SJSA1 (cell line): ENCODE data around the gene CDO1. TPM values are rescaled to one million over a fixed set of nuclear protein-coding genes. Genes with fewer than 3 reads are reported as not detected.

Experiments
- DNase-seq, 2 experiments: peaks; one replicate each; pipeline ENCODE4 v3.0.0-alpha.2; 2015 to 2020; ENCODE audit warnings: low spot score in 2 of 2, low read depth in 1 of 2
- H3K27ac ChIP-seq: fragments of 250-450 bp; sonication (Bioruptor Pico); 2 replicates; pipeline ENCODE4 v1.5.1; 2020; ENCODE audit warnings: mild to moderate bottlenecking, moderate library complexity
- H3K27me3 ChIP-seq: fragments of 250-450 bp; sonication (Bioruptor Pico); replicated peaks from 2 replicates; pipeline ENCODE4 v1.5.1; 2020; ENCODE audit warnings: mild to moderate bottlenecking, moderate library complexity
- H3K36me3 ChIP-seq: fragments of 250-450 bp; sonication (Bioruptor Pico); 2 replicates; pipeline ENCODE4 v1.5.1; 2020; ENCODE audit warnings: mild to moderate bottlenecking
- H3K4me1 ChIP-seq: fragments of 250-450 bp; sonication (Bioruptor Pico); replicated peaks from 2 replicates; pipeline ENCODE4 v1.6.1; 2021; ENCODE audit warnings: mild to moderate bottlenecking
- H3K4me3 ChIP-seq: fragments of 250-450 bp; sonication (Bioruptor Pico); 2 replicates; pipeline ENCODE4 v1.5.1; 2020; ENCODE audit warnings: mild to moderate bottlenecking
- H3K9me3 ChIP-seq: fragments of 250-450 bp; sonication (Bioruptor Pico); replicated peaks from 2 replicates; pipeline ENCODE4 v1.5.1; 2020; ENCODE audit warnings: mild to moderate bottlenecking
- total RNA-seq: library from RNA; depleted of rRNA; stranded (reverse); fragments of >200 nt; shearing (Covaris generic); gene quantifications from 2 replicates; pipeline ENCODE4 v1.2.3, GENCODE V29; 2014; rRNA removed

Gene CDO1
- total RNA-seq = 6.8 TPM in 2 replicates

DNA sequence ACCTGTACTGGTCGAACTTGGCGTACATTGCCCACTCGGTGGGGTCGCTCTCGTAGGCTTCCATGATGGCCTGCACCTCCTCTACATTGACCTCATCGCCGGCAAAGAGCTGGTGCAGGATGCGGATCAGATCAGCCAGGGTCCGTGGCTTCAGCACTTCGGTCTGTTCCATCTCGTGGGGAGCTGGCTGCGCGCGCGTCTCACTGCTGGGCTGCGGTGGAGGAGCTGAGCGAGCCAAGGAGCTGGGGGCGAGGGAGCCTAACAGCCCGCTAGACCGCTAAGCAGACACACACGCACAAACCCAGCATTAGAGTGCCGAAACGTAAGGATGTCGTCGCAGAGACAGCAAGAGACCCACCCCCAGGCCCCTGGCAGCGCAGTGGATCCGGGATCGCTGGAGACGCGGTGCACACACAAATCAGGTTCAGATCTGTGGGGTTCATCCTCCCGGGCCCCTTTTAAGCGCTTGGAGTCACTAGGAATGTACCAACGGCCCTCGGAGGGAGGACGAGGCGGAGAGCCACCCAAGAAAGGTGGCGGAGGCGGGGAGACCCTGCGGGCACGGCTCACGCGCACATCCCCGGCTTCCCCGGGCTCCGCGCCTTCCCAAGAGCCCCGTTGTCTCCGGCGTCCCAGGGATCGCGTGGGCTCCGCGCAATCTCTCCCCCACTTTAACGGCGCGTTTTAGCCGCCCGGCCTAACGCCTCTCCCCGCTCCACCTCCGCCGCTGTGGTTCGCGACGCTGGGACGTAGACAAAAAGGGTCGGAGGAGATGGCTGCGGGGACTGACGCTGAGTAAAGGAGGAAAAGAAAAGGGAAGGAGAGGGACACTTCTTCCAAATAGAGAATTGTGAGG is at the start of gene CDO1:
Gene CDO1, minus strand, starts transcription at position 434 of the 856 bp plus-strand sequence. Its CDS starts 262 bp downstream, at position 172.
- no peaks in the 10 kb centered on the region for H3K9me3 ChIP-seq
- peak within 1 kb of the TSS; percentile 45 for H3K4me3 ChIP-seq
- no peaks in the 10 kb centered on the region for H3K36me3 ChIP-seq
- peaks cover 40% of the 10 kb centered on the region for H3K27me3 ChIP-seq
- peak; percentile 61 to 74 for DNase-seq
- peaks cover 14% of the 10 kb centered on the region for H3K4me1 ChIP-seq
- 0 out of 2 replicates have a peak within 1 kb of the TSS, but pooled peaks have one; percentile 32 for H3K27ac ChIP-seq

GRCh38 chr5:115859378-115859777 is 42.9 kb upstream of the CDO1 start:
- DNase-seq = no peak
- H3K36me3 ChIP-seq = no peaks in the 10 kb centered on the region
- no peak overlapping the region for H3K4me3 ChIP-seq
- H3K4me1 ChIP-seq = peaks cover 14% of the 10 kb centered on the region
- H3K9me3 ChIP-seq = no peaks in the 10 kb centered on the region
- H3K27ac ChIP-seq = no peak overlapping the region
- H3K27me3 ChIP-seq = no peaks in the 10 kb centered on the region

DNA sequence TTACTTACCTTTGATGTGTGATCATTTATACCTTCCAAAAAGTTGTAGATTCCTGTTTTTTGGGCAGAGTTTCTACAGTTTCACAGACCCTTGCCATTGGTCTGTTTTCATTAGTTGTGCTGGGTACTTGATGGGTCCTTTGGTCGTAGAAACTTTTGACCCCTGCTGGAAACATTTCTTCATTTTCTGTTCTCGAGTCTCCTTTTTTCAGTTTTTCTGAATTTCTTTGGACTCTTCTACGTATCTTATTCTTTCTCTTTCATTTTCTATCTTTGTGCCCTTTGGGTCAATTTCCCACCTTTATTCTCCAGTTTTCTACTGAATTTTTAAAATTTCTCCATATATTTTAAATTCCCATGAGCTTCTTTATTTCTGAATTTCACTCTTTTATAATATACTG is 41.9 kb upstream of the CDO1 start:
- no peaks in the 10 kb centered on the region for H3K36me3 ChIP-seq
- DNase-seq = no peak
- peaks cover 14% of the 10 kb centered on the region for H3K4me1 ChIP-seq
- H3K27ac ChIP-seq = no peak overlapping the region
- H3K27me3 ChIP-seq = no peaks in the 10 kb centered on the region
- H3K9me3 ChIP-seq = no peaks in the 10 kb centered on the region
- no peak overlapping the region for H3K4me3 ChIP-seq

DNA sequence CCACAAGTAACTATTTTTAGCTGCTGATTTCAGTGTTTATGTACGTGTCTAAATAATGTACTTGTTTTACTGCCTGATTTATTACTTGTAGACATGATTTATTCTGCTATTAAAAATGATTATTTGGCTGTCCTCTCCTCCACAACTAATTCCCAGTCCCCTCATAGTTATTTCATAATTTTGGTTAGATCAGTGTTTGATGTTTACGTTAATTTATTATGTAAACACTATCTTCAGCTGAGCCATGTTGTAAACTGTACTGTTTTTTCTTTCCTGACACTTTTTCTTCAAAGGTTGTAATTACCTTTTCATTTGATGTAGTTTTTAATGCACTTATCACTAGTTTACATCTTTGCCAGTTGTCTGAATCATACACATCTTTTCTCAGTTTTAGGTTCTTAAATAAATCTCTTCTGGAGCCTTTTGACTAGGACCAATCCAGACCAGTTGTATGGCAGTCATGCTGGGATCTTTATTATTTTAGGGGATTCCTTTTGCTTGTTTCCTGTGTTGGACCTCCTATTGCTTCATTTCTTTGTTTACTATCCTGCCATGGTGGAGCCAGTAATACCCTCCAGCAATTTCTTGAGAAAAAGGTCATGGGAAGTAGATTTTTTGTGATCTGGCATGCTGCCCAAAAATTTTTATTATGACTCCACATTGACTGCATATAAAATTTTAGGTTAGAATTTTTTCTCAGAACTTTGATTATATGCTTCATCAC is 41.3 kb upstream of the CDO1 start:
- H3K9me3 ChIP-seq = no peaks in the 10 kb centered on the region
- H3K36me3 ChIP-seq = no peaks in the 10 kb centered on the region
- no peak overlapping the region for H3K4me3 ChIP-seq
- H3K27ac ChIP-seq = no peak overlapping the region
- H3K27me3 ChIP-seq = no peaks in the 10 kb centered on the region
- DNase-seq = peak in 1 of 2 experiments; percentile 46
- peaks cover 14% of the 10 kb centered on the region for H3K4me1 ChIP-seq

DNA sequence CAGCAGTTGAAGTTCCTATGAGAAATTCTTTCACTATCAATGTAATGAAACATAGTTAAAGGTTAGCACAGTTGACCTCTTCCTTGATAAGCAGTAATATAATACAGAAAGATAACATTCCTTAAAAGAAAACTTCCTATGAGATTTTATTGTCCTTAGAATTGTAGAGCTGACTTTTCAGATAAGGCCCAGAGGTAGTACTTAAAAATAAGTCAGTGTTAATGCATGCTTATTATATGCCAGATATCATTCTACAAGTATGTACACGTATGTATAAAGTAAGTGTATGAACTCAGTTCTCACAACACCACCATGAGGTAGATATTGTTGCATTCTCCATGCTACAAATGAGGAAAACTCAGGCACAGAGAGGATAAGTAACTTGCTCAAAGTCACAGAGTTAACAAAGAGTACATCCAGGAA is 40.6 kb upstream of the CDO1 start:
- Histone ChIP-seq H3K27me3 (no peaks in the 10 kb centered on the region), H3K4me3 (no peak overlapping the region), H3K4me1 (peaks cover 14% of the 10 kb centered on the region), H3K36me3 (no peaks in the 10 kb centered on the region), H3K9me3 (no peaks in the 10 kb centered on the region), H3K27ac (no peak overlapping the region)
- no peak for DNase-seq

- Histone ChIP-seq H3K4me1 (peaks cover 19% of the 10 kb centered on the region), H3K27ac (no peak overlapping the region), H3K9me3 (no peaks in the 10 kb centered on the region), H3K36me3 (no peaks in the 10 kb centered on the region), H3K4me3 (no peak overlapping the region), H3K27me3 (no peaks in the 10 kb centered on the region)
- no peak for DNase-seq
These were observed 39.5 kb upstream of the CDO1 start for GRCh38 chr5:115855959-115856358.

GRCh38 chr5:115854139-115854538 is 37.7 kb upstream of the CDO1 start:
- H3K4me3 ChIP-seq = no peak overlapping the region
- no peak for DNase-seq
- H3K27me3 ChIP-seq = no peaks in the 10 kb centered on the region
- H3K9me3 ChIP-seq = no peaks in the 10 kb centered on the region
- H3K4me1 ChIP-seq = peaks cover 24% of the 10 kb centered on the region
- H3K27ac ChIP-seq = no peak overlapping the region
- no peaks in the 10 kb centered on the region for H3K36me3 ChIP-seq

DNA sequence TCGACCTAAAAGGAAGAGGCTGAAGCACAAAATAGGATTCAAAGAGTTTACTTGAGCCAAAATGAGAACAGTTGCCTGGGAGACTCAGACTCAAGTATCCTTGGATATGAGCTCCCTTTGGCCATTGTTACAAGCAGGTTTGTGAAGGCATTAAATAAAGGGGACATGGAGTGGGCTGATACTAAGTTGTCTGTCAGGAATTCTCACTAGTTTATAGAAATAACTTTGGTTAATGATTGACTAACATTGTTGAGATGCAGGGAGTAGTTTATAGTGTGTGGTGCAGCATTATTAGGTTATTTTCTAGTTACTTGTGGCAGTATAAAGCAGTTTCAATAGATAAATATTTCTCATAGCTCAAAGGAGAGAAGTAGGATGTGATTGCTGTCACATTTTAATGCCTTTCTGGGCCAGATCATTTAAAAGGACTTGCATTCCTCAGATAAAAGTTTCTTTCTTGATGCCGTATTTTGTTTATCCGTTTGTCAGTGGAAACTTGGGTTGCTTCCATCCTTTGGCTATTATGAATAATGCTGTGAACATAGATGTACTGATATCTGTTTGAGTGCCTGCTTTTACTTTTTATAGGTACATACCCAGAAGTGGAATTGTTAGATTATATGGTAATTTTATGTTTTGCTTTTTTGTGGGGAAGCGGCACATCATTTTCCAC is 34.4 kb upstream of the CDO1 start:
- Histone ChIP-seq H3K36me3 (no peaks in the 10 kb centered on the region), H3K4me3 (no peak overlapping the region), H3K27me3 (no peaks in the 10 kb centered on the region), H3K27ac (no peak overlapping the region), H3K9me3 (no peaks in the 10 kb centered on the region), H3K4me1 (peaks cover 10% of the 10 kb centered on the region)
- no peak for DNase-seq

DNA sequence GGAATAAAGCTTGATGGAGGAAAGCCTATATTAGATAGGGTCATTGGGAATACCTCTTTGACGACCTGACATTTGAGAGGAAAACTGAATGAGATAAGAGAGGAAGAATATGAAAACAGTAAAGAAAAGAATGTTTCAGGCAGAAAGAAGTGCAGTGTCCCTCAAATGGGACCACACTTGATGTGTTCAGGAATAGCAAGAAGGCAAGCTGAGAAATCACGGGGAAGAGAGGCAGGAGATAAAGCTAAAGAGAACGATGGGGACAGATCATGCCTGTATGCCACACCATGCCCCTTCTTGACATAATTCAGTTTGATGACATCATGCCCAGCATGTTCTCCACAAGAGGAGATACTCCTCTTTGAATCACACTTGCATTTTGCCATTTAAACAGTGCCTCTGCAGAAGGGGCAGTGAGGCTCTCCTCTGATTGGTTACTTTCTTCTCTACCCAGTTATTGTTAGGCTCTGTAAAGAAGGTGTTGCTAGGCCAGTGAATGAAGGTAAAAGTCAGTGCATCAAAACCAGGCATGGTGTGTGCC is 32.9 kb upstream of the CDO1 start:
- Histone ChIP-seq H3K4me3 (no peak overlapping the region), H3K27ac (no peak overlapping the region), H3K36me3 (no peaks in the 10 kb centered on the region), H3K27me3 (no peaks in the 10 kb centered on the region), H3K9me3 (no peaks in the 10 kb centered on the region), H3K4me1 (peaks cover 10% of the 10 kb centered on the region)
- DNase-seq = no peak

DNA sequence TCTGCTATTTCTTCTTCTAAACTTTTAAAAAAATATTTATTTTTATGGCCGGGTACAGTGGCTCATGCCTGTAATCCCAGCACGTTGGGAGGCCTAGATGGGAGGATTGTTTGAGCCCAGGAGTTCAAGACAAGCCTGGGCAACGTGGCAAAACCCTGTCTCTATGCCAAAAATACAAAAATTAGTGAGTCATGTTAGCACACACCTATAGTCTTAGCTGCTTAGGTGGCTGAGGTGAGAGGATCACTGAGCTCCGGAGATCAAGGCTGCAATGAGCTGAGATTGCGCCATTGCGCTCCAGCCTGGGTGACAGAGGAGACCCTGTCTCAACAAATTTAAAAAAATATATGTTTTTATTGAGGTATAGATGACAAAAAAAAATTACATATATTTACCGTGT is 30.8 kb upstream of the CDO1 start:
- no peaks in the 10 kb centered on the region for H3K27me3 ChIP-seq
- H3K4me1 ChIP-seq = peaks cover 21% of the 10 kb centered on the region
- peaks cover under 1% of the 10 kb centered on the region; the same call in 1 of the 2 replicates for H3K36me3 ChIP-seq
- H3K27ac ChIP-seq = no peak overlapping the region
- H3K9me3 ChIP-seq = no peaks in the 10 kb centered on the region
- DNase-seq = no peak
- H3K4me3 ChIP-seq = no peak overlapping the region

DNA sequence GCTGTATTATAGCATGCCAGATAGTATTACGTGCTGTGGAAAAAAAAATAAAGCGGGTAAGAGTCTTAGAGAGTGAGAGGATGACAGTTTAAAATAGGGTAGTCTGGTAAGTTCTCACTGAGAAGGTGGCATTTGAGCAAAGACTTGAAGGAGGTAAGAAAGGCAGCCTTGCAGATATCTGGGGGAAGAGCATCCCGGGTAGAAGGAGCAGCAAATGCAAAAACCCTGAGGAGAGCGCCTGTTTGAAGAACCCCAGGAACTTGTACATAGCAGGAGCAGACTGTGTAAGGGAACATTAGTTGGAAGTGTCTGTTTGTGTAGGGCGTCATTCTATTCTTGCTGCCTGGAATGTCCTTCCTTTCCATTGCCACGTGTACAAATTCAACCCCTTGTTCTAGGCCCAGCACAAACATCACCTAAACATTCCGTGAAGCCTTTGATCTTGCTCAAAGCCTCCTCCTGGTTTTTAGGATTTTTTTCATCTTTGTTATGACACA is 27.9 kb upstream of the CDO1 start:
- Histone ChIP-seq H3K36me3 (peaks cover 12% of the 10 kb centered on the region), H3K9me3 (0 out of 2 replicates have a peak, but pooled peaks cover 2% of the 10 kb centered on the region), H3K4me1 (peaks cover 24% of the 10 kb centered on the region), H3K27ac (no peak overlapping the region), H3K27me3 (no peaks in the 10 kb centered on the region), H3K4me3 (no peak overlapping the region)
- no peak for DNase-seq

DNA sequence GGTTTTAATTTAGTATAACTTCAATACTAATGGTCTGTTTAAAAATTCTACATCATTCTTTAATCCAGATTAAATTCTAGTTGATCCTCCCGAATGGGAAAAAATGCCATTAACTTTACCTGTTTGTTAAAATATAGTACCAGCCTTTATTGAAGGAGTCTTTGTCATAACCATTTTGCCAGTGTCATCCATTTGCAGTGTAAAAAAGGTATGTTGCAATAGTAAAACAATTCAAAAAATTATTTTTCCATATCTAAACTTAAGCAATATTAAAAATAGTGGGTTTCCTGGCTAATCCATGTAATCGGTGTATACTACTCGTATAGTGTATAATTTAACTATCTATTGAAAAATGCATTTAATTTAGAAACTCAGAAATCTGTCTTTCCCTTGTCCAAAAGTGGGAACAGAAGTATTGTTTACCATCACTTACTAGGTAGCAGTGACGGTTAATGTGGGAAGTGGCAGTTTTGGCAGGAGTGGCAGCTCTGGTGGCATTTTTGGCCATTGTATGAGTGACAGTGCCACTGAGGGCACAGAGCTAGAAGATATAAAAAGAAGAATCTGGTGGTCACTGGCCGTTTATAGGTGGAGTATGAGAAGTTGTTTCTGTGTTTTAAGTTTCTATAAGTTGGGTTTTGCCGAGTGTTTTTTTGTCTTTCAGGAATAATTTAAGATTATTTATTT is 27.1 kb upstream of the CDO1 start:
- no peak overlapping the region for H3K27ac ChIP-seq
- no peak for DNase-seq

DNA sequence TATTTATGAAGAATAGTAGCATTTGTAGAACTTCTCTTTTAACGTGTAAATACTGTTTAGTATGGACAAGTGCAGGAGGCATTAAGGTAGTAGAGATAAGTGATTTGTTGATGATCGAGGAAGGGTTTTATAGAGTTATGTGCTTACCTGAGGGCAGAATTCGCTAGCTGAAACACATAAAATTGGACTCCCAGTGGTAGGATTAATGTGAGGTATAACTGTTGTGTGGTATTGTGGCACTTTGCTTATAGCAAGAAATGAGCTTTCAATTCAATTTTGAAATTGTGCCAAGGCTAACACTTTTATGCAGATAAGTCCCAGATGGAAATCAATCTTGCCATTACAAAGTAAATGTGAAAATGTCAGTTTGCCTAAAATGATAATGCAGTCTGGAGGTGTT is 26.5 kb upstream of the CDO1 start:
- Histone ChIP-seq H3K9me3 (0 out of 2 replicates have a peak, but pooled peaks cover 2% of the 10 kb centered on the region), H3K36me3 (peaks cover 23% of the 10 kb centered on the region), H3K27ac (no peak overlapping the region), H3K4me1 (peaks cover 31% of the 10 kb centered on the region), H3K4me3 (peak overlapping the region; percentile 94), H3K27me3 (no peaks in the 10 kb centered on the region)
- DNase-seq = no peak

More for the DNA sequence above, 27.1 kb upstream of the CDO1 start:
- peaks cover 29% of the 10 kb centered on the region for H3K4me1 ChIP-seq
- H3K27me3 ChIP-seq = no peaks in the 10 kb centered on the region
- H3K9me3 ChIP-seq = 0 out of 2 replicates have a peak, but pooled peaks cover 2% of the 10 kb centered on the region
- H3K4me3 ChIP-seq = no peak overlapping the region
- peaks cover 17% of the 10 kb centered on the region for H3K36me3 ChIP-seq
